CD4-positive, alpha-beta memory T cell (primary cell): ENCODE results near the gene CREB1. TPM values are rescaled to one million over a fixed set of nuclear protein-coding genes. Genes with fewer than 3 reads are reported as not detected.

Experiments
- CTCF ChIA-PET: fragments of 350-600 bp; sonication (Branson Sonifier 250); formaldehyde crosslinking; loops from one replicate; lab custom pipeline; 2021; ENCODE audit warnings: inconsistent platforms; ENCODE audit not compliant: partially characterized antibody; lab: Charles Lee
- POLR2A ChIA-PET: fragments of 350-600 bp; sonication (Branson Sonifier 250); formaldehyde crosslinking; loops from one replicate; lab custom pipeline; 2021; ENCODE audit not compliant: partially characterized antibody; lab: Charles Lee
- DNase-seq, 5 donors: peaks; one replicate each; pipeline versions ENCODE4 v3.0.0 to v3.0.0-alpha.2; 2020 to 2022; ENCODE audit warnings: mixed read lengths in 1 of 5
- H3K27ac ChIP-seq: one replicate; pipeline ENCODE4 v1.7.0; 2013; ENCODE audit warnings: low read depth, low read length
- H3K27me3 ChIP-seq: 2 replicates; pipeline ENCODE4 v1.7.0; 2013; ENCODE audit warnings: mild to moderate bottlenecking, low read length, moderate library complexity; ENCODE audit not compliant: insufficient read depth
- H3K36me3 ChIP-seq: 2 replicates; pipeline ENCODE4 v1.7.0; 2013; ENCODE audit warnings: mild to moderate bottlenecking, low read length, moderate library complexity; ENCODE audit not compliant: insufficient read depth
- H3K4me1 ChIP-seq: 2 replicates; pipeline ENCODE4 v1.7.0; 2013; ENCODE audit warnings: mild to moderate bottlenecking, low read length, moderate library complexity; ENCODE audit not compliant: insufficient read depth
- H3K4me3 ChIP-seq, 2 donors: one replicate each; pipeline ENCODE4 v1.7.0; 2013; ENCODE audit warnings: low read length in 2 of 2, mild to moderate bottlenecking in 1 of 2
- H3K9me3 ChIP-seq, 2 donors: one replicate each; pipeline ENCODE4 v1.7.0; 2013; ENCODE audit warnings: low read length in 2 of 2, control low read depth in 1 of 2; ENCODE audit not compliant: control insufficient read depth in 1 of 2
- H3K27ac Mint-ChIP-seq, 7 donors: one replicate each; pipeline ENCODE4 v1.8.0; 2020 to 2021; ENCODE audit warnings: mixed read lengths in 7 of 7, mild to moderate bottlenecking in 6 of 7, inconsistent platforms in 3 of 7, moderate library complexity in 3 of 7
- H3K27me3 Mint-ChIP-seq, 2 donors: one replicate each; pipeline ENCODE4 v1.8.0; 2020 to 2021; ENCODE audit warnings: mixed read lengths in 2 of 2
- H3K36me3 Mint-ChIP-seq, 2 donors: one replicate each; pipeline ENCODE4 v1.8.0; 2020 to 2021; ENCODE audit warnings: mixed read lengths in 2 of 2, inconsistent platforms in 1 of 2, mild to moderate bottlenecking in 1 of 2
- H3K4me1 Mint-ChIP-seq, 4 donors: one replicate each; pipeline ENCODE4 v1.8.0; 2020 to 2021; ENCODE audit warnings: mixed read lengths in 4 of 4, mild to moderate bottlenecking in 1 of 4
- H3K4me3 Mint-ChIP-seq, 8 donors: one replicate each; pipeline ENCODE4 v1.8.0; 2020 to 2021; ENCODE audit warnings: mixed read lengths in 8 of 8, mild to moderate bottlenecking in 7 of 8, moderate library complexity in 6 of 8, inconsistent platforms in 3 of 8
- H3K9me3 Mint-ChIP-seq, 8 donors: one replicate each; pipeline ENCODE4 v1.8.0; 2020 to 2021; ENCODE audit warnings: mixed read lengths in 8 of 8, mild to moderate bottlenecking in 5 of 8, inconsistent platforms in 3 of 8, moderate library complexity in 1 of 8
- intact Hi-C: fragments of 100-400 bp; cut with micrococcal nuclease; formaldehyde crosslinking; loops from one replicate; pipeline ENCODE4 v1.15.1; 2023
- polyA plus RNA-seq, 2 donors: library from polyadenylated mRNA; unstranded; fragments of 300-500 nt; fragmentation: Illumina TruSeq; gene quantifications; one replicate each; pipeline ENCODE4 v1.2.3, GENCODE V29; 2021
- total RNA-seq, 2 experiments: library from RNA; stranded (reverse); gene quantifications; one replicate each; pipeline ENCODE4 v1.2.3, GENCODE V29; 2021

Gene CREB1
- total and polyA plus RNA-seq, 4 experiments from 2014 or later = 60.0 to 128 (median 102) TPM

GRCh38 chr2:207484444-207485391, 45.0 kb upstream of the CREB1 start:
- POLR2A ChIA-PET = no interaction called here
- intact Hi-C loops = loop anchor here (1.0 kb wide), 1 partner anchor 11 kb away; no protein-coding TSS in a partner anchor

DNA sequence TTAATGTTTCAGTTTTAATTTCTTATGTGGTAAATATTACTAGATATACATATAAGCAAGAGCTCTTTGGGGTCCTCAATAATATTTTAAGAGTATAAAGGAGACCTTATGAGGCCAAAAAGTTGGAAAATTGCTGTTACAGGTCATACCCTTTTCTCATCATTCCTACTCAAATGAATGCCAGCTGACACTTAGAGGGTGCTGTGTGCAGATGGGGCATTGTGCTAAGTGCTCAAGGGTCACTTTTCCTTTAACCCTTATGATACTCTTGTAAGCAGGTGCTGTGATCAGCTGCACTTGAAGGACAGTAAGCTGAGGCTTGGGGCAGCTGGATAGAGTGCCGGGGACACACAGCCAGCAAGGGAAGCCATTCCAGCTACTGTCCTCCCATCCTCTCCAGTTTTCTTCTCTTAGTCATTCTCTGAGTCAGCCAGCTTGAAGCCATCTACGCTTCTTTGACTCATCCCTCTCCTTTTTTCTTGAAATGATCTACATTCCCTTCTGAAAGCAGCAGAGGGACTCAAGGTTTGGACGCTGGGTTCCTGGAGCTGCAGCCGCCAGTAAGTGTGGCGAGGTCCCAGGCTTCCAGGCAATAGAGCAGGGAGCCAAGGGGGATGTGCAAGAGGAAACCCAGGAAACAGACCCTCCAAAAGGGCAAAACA, 42.0 kb upstream of the CREB1 start:
- peaks cover 0 to 1% (median 0%) of the 10 kb centered on the region in 4 donors for H3K4me1 Mint-ChIP-seq
- H3K36me3 ChIP-seq = no peaks in the 10 kb centered on the region
- no peaks in the 10 kb centered on the region for H3K27me3 Mint-ChIP-seq

More at GRCh38 chr2:207484444-207485391, 45.0 kb upstream of the CREB1 start:
- peaks cover 0 to 16% (median 11%) of the 10 kb centered on the region in 4 donors for H3K4me1 Mint-ChIP-seq
- H3K9me3 ChIP-seq = no peaks in the 10 kb centered on the region
- H3K4me1 ChIP-seq = peaks cover 12% of the 10 kb centered on the region
- H3K9me3 Mint-ChIP-seq = peaks cover 0 to 2% (median 0%) of the 10 kb centered on the region in 8 donors
- no peak for DNase-seq
- CTCF ChIA-PET = interaction anchor here (1.1 to 1.6 kb wide), 2 partner anchors 8 to 11 kb away, joined by 3 read pairs; no protein-coding TSS in a partner anchor
- peak overlapping the region in 1 of 7 donors; percentile 55 for H3K27ac Mint-ChIP-seq
- H3K4me3 ChIP-seq = no peak overlapping the region
- no peaks in the 10 kb centered on the region for H3K27me3 Mint-ChIP-seq
- no peaks in the 10 kb centered on the region for H3K36me3 ChIP-seq
- H3K27ac ChIP-seq = no peak overlapping the region
- H3K27me3 ChIP-seq = no peaks in the 10 kb centered on the region
- H3K4me3 Mint-ChIP-seq = no peak overlapping the region
- peaks cover 0 to 3% of the 10 kb centered on the region in 2 donors for H3K36me3 Mint-ChIP-seq

GRCh38 chr2:207489251-207489650, 40.5 kb upstream of the CREB1 start:
- no peaks in the 10 kb centered on the region for H3K4me1 ChIP-seq
- no peak overlapping the region for H3K27ac ChIP-seq
- DNase-seq = no peak
- no peaks in the 10 kb centered on the region for H3K27me3 ChIP-seq
- no peak overlapping the region for H3K4me3 Mint-ChIP-seq
- H3K4me1 Mint-ChIP-seq = peaks cover 0 to 2% (median 0%) of the 10 kb centered on the region in 4 donors
- H3K36me3 Mint-ChIP-seq = peaks cover 0 to 9% of the 10 kb centered on the region in 2 donors
- no peaks in the 10 kb centered on the region for H3K27me3 Mint-ChIP-seq
- H3K9me3 ChIP-seq = no peaks in the 10 kb centered on the region
- POLR2A ChIA-PET = no interaction called here
- no peak overlapping the region for H3K27ac Mint-ChIP-seq
- CTCF ChIA-PET = interaction anchor here (2.2 kb wide), 1 partner anchor 13 kb away, joined by 6 read pairs; no protein-coding TSS in a partner anchor
- no peak overlapping the region for H3K4me3 ChIP-seq
- no peaks in the 10 kb centered on the region for H3K9me3 Mint-ChIP-seq
- no peaks in the 10 kb centered on the region for H3K36me3 ChIP-seq
- intact Hi-C loops = no loop called here

More for the DNA sequence above, 42.0 kb upstream of the CREB1 start:
- no peak overlapping the region for H3K27ac ChIP-seq
- Mint-ChIP-seq H3K9me3 (no peaks in the 10 kb centered on the region), H3K36me3 (peaks cover 0 to 9% of the 10 kb centered on the region in 2 donors), H3K4me3 (no peak overlapping the region), H3K27ac (peak overlapping the region in 1 of 7 donors; percentile 57)
- intact Hi-C loops = no loop called here
- DNase-seq = no peak
- H3K4me3 ChIP-seq = no peak overlapping the region
- no peaks in the 10 kb centered on the region for H3K4me1 ChIP-seq
- no peaks in the 10 kb centered on the region for H3K9me3 ChIP-seq
- ChIA-PET CTCF (interaction anchor here (2.2 kb wide), 1 partner anchor 11 kb away, joined by 6 read pairs; no protein-coding TSS in a partner anchor), POLR2A (no interaction called here)
- no peaks in the 10 kb centered on the region for H3K27me3 ChIP-seq

DNA sequence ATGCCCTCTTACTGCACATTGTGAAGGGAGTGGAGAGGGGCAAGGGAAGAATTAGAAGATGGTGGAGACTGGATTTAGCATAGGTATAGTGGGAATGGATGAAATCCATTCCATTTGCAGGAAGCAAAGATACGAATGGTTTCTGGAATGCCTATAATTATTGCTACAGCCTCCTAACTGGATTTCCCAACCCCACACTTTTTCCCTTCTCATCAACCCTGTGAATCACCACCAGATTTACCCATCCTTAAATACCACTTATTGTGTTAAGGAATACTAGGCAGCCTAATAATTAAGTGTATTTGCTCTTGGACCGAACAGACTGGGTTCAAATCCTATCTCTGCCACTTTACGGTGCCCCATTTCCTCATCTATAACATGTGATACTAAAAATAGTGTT, 39.3 kb upstream of the CREB1 start:
- no peaks in the 10 kb centered on the region for H3K9me3 ChIP-seq
- no peak overlapping the region for H3K27ac ChIP-seq
- no peak overlapping the region for H3K4me3 ChIP-seq
- H3K36me3 ChIP-seq = no peaks in the 10 kb centered on the region
- H3K4me1 ChIP-seq = no peaks in the 10 kb centered on the region
- CTCF ChIA-PET = no interaction called here
- no peak overlapping the region for H3K4me3 Mint-ChIP-seq
- H3K27me3 ChIP-seq = no peaks in the 10 kb centered on the region
- H3K9me3 Mint-ChIP-seq = no peaks in the 10 kb centered on the region
- no peak overlapping the region for H3K27ac Mint-ChIP-seq
- H3K36me3 Mint-ChIP-seq = peaks cover 0 to 6% of the 10 kb centered on the region in 2 donors
- intact Hi-C loops = no loop called here
- peaks cover 0 to 2% (median 0%) of the 10 kb centered on the region in 4 donors for H3K4me1 Mint-ChIP-seq
- H3K27me3 Mint-ChIP-seq = no peaks in the 10 kb centered on the region
- no peak for DNase-seq
- POLR2A ChIA-PET = no interaction called here

DNA sequence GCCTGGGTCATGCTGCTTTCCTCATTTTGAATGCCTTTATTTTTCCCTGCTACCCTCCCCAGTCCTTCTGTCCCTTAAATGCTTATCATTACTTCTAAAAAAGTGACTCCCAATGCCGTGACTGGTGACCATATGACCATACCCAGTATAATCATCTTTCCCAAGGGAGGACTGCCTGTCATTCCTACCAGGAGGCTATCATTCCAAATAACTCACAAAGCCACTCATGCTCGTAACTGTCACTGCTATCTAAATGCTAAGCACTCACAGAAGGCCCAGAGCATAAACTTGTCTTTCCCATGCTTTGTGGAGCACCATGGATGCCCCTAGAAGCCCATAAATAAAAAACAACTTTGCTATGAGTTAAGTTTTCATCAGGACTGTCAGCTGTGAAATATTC, 38.7 kb upstream of the CREB1 start:
- H3K9me3 Mint-ChIP-seq = no peaks in the 10 kb centered on the region
- Histone ChIP-seq H3K4me3 (no peak overlapping the region), H3K27me3 (no peaks in the 10 kb centered on the region), H3K9me3 (no peaks in the 10 kb centered on the region), H3K4me1 (no peaks in the 10 kb centered on the region), H3K36me3 (no peaks in the 10 kb centered on the region), H3K27ac (no peak overlapping the region)
- POLR2A ChIA-PET = no interaction called here
- no peak overlapping the region for H3K4me3 Mint-ChIP-seq
- no peaks in the 10 kb centered on the region for H3K27me3 Mint-ChIP-seq
- CTCF ChIA-PET = no interaction called here
- peaks cover 0 to 6% of the 10 kb centered on the region in 2 donors for H3K36me3 Mint-ChIP-seq
- peaks cover 0 to 2% (median 0%) of the 10 kb centered on the region in 4 donors for H3K4me1 Mint-ChIP-seq
- intact Hi-C loops = no loop called here
- H3K27ac Mint-ChIP-seq = peak overlapping the region in 1 of 7 donors; percentile 47
- no peak for DNase-seq

DNA sequence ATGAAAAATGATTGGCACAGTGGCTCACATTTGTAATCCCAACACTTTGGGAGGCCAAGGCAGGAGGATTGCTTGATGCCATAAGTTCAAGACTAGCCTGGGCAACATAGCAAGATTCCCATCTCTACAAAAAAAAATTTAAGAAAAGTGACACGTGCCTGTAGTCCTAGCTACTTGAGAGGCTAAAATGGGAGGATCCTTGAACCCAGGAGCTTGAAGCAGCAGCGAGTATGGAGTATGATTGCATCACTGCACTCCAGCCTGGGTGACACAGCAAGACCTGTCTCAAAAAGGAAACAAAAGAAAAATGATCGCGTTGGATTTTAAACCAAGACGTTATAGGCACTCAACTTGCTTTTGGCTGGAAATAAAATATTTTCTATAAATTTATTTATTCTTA, 37.8 kb upstream of the CREB1 start:
- DNase-seq = no peak
- ChIA-PET POLR2A (no interaction called here), CTCF (no interaction called here)
- Mint-ChIP-seq H3K4me3 (no peak overlapping the region), H3K9me3 (no peaks in the 10 kb centered on the region), H3K27ac (no peak overlapping the region), H3K27me3 (no peaks in the 10 kb centered on the region), H3K36me3 (peaks cover 0 to 6% of the 10 kb centered on the region in 2 donors), H3K4me1 (peaks cover 0 to 2% (median 0%) of the 10 kb centered on the region in 4 donors)
- no peaks in the 10 kb centered on the region for H3K4me1 ChIP-seq
- no peaks in the 10 kb centered on the region for H3K27me3 ChIP-seq
- H3K9me3 ChIP-seq = no peaks in the 10 kb centered on the region
- no peaks in the 10 kb centered on the region for H3K36me3 ChIP-seq
- intact Hi-C loops = no loop called here
- H3K27ac ChIP-seq = no peak overlapping the region
- no peak overlapping the region for H3K4me3 ChIP-seq

GRCh38 chr2:207492461-207492860, 37.3 kb upstream of the CREB1 start:
- intact Hi-C loops = no loop called here
- Histone ChIP-seq H3K27ac (no peak overlapping the region), H3K27me3 (no peaks in the 10 kb centered on the region), H3K9me3 (no peaks in the 10 kb centered on the region), H3K36me3 (no peaks in the 10 kb centered on the region), H3K4me3 (no peak overlapping the region), H3K4me1 (no peaks in the 10 kb centered on the region)
- no peak overlapping the region for H3K4me3 Mint-ChIP-seq
- POLR2A ChIA-PET = no interaction called here
- CTCF ChIA-PET = no interaction called here
- DNase-seq = no peak
- no peaks in the 10 kb centered on the region for H3K9me3 Mint-ChIP-seq
- H3K27ac Mint-ChIP-seq = peak overlapping the region in 1 of 7 donors; percentile 5
- peaks cover 0 to 6% of the 10 kb centered on the region in 2 donors for H3K36me3 Mint-ChIP-seq
- peaks cover 0 to 2% (median 0%) of the 10 kb centered on the region in 4 donors for H3K4me1 Mint-ChIP-seq
- H3K27me3 Mint-ChIP-seq = no peaks in the 10 kb centered on the region
